Neutrophil (primary cell): ENCODE data around the gene AQP6.

Experiments
- H3K27ac ChIP-seq: fragments of 200-600 bp; sonication (generic); 2 replicates; pipeline ENCODE4 v1.5.1; 2016; ENCODE audit warnings: mild to moderate bottlenecking, moderate library complexity
- H3K27me3 ChIP-seq: fragments of 200-600 bp; sonication (generic); 2 replicates; pipeline ENCODE4 v1.6.0; 2016; ENCODE audit warnings: mild to moderate bottlenecking
- H3K36me3 ChIP-seq: fragments of 200-600 bp; sonication (generic); 2 replicates; pipeline ENCODE4 v1.5.1; 2017
- H3K4me1 ChIP-seq, 2 experiments: fragments of 200-600 bp in 1 of 2; sonication (generic) in 1 of 2; 1 replicate in 1 of 2; 2 replicates in 1 of 2; pipeline versions ENCODE4 v1.5.1 to v1.6.1; 2013 to 2016; ENCODE audit warnings: low read depth in 1 of 2, low read length in 1 of 2, mild to moderate bottlenecking in 1 of 2, moderate library complexity in 1 of 2; ENCODE audit not compliant: control insufficient read depth in 1 of 2, insufficient read depth in 1 of 2
- H3K4me3 ChIP-seq, 2 experiments: fragments of 200-600 bp in 1 of 2; sonication (generic) in 1 of 2; 1 replicate in 1 of 2; 2 replicates in 1 of 2; pipeline ENCODE4 v1.5.1; 2013 to 2016; ENCODE audit warnings: low read depth in 1 of 2, low read length in 1 of 2, mild to moderate bottlenecking in 1 of 2, moderate library complexity in 1 of 2
- H3K9me3 ChIP-seq: fragments of 200-600 bp; sonication (generic); 2 replicates; pipeline ENCODE4 v1.5.1; 2016
- TF ChIP-seq, protein P1 (sequence below): fragments of 200-600 bp; sonication (generic); IDR thresholded peaks from 2 replicates; pipeline ENCODE4 v1.5.1; 2016; ENCODE audit warnings: antibody characterized with exemption

Gene AQP6

DNA sequence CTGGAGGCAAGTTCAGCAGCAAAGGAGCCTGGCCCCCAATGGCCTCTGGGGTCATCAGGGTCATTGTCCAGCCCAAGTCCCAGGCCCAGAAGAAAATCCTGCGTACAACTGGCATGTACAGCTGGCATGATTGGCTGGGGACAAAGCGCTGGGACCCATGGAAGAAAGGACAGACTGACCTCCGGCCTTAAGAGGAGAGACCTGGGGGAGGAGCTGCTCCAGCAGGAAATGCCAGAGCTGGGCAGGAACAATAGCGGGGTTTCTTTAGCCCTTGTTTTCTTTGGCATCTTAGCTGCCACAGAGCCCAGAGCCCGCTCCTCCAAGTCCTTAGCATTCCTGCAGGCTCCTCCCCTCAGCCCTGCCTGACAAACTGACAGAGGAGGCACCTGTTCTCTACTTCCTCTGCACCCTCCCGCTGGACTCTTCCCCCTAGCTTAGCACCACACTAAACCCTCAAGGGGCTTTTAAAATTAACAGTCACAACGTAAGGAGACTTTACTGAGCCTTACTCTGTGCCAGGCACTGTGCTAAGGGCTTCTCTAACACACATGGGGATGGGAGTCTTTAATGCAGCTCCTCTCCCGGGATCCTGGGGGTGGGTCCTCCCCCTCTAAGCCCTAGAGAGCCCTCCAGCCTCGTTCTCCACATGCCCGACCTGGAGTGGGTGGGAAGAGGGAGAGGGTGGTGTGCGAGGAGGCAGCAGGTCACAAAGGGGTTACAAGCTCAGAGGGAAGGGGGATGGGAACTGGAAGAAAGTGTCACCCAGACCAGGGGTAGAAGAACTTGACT, 12.9 kb upstream of the AQP6 start:
- Histone ChIP-seq H3K27me3 (peaks cover 99% of the 10 kb centered on the region), H3K36me3 (no peaks in the 10 kb centered on the region), H3K27ac (no peak overlapping the region), H3K9me3 (no peaks in the 10 kb centered on the region), H3K4me1 (peaks cover 17 to 19% of the 10 kb centered on the region in 2 experiments), H3K4me3 (no peak overlapping the region)
- TF ChIP-seq, protein P1, sequence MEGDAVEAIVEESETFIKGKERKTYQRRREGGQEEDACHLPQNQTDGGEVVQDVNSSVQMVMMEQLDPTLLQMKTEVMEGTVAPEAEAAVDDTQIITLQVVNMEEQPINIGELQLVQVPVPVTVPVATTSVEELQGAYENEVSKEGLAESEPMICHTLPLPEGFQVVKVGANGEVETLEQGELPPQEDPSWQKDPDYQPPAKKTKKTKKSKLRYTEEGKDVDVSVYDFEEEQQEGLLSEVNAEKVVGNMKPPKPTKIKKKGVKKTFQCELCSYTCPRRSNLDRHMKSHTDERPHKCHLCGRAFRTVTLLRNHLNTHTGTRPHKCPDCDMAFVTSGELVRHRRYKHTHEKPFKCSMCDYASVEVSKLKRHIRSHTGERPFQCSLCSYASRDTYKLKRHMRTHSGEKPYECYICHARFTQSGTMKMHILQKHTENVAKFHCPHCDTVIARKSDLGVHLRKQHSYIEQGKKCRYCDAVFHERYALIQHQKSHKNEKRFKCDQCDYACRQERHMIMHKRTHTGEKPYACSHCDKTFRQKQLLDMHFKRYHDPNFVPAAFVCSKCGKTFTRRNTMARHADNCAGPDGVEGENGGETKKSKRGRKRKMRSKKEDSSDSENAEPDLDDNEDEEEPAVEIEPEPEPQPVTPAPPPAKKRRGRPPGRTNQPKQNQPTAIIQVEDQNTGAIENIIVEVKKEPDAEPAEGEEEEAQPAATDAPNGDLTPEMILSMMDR, result no peak

DNA sequence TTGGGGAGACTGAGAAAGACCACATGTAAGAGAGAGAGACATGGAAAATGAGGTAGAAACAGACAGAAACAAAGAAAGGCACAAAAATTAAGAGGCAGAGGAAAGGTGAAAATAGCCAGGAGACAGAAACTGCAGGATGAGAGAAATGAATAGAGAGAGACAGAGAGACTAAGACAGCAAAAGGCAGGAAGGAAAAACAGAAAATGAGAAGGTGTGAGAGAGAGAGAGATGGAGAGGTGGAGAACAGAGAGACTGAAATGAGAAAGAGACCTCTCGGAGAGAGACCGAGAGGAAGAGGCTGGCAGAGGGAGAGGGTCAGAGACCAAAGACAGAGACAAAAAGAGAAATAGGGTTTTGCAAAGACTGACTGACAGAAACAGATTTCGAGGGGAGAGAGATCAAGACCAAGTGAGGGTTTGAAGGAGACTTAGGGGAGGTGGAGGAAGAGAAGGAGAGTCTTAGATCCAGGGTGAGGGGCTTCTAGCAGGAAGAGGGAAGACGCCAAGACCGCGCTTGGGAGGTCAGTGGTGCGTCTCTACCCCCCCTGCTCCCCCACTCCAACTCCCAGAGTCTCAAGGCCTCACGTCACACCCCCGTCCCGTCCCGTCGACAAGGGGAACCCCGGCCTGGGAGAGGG, 12.2 kb upstream of the AQP6 start:
- H3K36me3 ChIP-seq, result no peaks in the 10 kb centered on the region
- H3K4me1 ChIP-seq, result peaks cover 12 to 14% of the 10 kb centered on the region in 2 experiments
- no peaks in the 10 kb centered on the region for H3K9me3 ChIP-seq
- H3K4me3 ChIP-seq, result no peak overlapping the region
- peaks cover 99% of the 10 kb centered on the region for H3K27me3 ChIP-seq
- TF ChIP-seq, protein P1, result no peak
- H3K27ac ChIP-seq, result no peak overlapping the region

DNA sequence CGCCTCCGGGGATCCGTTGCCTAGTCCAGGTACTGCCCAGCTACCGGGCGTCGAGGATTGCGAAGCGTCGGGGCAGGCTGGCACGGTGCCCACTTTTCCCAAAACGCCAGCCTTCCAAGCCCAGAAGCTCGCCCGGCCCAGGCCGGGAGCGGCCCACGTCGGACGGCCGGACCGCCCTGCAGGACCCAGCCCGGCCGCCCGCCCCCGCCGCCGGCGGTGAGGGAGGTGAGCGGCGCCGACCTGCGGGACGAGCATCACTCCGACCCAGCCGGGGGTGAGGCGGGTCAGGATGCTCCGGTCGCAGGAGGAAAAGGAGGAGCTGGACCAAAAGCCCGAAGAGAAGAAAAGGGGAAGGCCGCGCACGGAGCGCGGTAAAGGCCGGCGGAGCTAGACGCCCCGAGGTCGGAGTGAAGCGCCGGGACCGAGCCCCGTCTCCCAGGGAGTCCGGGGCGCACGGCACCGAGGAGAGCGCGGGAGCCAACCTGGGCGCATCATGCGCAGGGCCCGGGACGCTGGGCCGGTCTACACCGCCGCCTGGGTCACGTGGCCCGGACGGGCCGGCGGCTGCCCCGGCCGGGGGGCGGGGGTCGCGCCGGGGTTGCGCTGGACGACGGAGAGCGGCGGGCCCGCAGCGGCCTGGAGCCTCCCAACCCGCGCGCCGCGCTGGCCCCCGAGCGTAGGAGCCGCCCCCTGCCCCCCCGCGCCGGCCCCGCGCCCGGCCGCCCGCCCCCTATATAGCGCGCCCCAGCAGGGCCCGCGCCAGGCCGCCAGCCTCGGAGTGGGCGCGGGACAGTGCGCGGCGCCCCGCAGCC, 11.4 kb upstream of the AQP6 start, which contains the start of gene AQP5:
Gene AQP5 (plus strand): TSS at position 762 of the 812 bp plus-strand sequence. CDS start 146 bp downstream, outside the sequence.
- no peak within 1 kb of the TSS for H3K4me3 ChIP-seq
- no peaks in the 10 kb centered on the region for H3K36me3 ChIP-seq
- peaks cover 99% of the 10 kb centered on the region for H3K27me3 ChIP-seq
- H3K9me3 ChIP-seq, result no peaks in the 10 kb centered on the region
- H3K27ac ChIP-seq, result no peak within 1 kb of the TSS
- peaks cover 5 to 6% of the 10 kb centered on the region in 2 experiments for H3K4me1 ChIP-seq
- TF ChIP-seq, protein P1, result no peak

DNA sequence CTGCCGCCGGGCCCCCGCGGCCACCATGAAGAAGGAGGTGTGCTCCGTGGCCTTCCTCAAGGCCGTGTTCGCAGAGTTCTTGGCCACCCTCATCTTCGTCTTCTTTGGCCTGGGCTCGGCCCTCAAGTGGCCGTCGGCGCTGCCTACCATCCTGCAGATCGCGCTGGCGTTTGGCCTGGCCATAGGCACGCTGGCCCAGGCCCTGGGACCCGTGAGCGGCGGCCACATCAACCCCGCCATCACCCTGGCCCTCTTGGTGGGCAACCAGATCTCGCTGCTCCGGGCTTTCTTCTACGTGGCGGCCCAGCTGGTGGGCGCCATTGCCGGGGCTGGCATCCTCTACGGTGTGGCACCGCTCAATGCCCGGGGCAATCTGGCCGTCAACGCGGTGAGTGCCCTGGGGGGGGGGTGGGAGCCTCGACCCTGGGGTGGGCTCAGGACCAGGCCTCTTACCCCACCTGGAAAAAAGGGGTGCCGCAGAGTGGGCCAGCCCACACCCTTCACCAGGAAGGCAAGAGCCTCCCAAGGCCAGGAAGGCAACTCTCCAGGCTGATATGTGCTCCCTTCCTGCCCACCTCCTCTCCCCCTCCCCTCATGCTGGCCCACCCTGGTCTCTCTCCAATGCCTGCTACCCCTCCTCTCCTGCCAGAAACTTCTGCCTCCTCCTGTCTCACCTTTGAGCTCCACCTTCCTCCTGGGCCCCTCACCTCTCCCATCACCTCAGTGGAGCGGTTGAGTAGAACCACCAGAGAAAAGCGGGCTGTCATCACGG, 10.6 kb upstream of the AQP6 start:
- H3K4me3 ChIP-seq, result no peak overlapping the region
- H3K4me1 ChIP-seq, result peaks cover 2 to 3% of the 10 kb centered on the region in 2 experiments
- H3K36me3 ChIP-seq, result no peaks in the 10 kb centered on the region
- peaks cover 97% of the 10 kb centered on the region for H3K27me3 ChIP-seq
- no peaks in the 10 kb centered on the region for H3K9me3 ChIP-seq
- TF ChIP-seq, protein P1, result no peak
- H3K27ac ChIP-seq, result no peak overlapping the region
